D721Med (cell line): Measurements from ENCODE around the gene ME3.

Source experiments
- DNase-seq: peaks from one replicate; pipeline ENCODE4 v3.0.0; 2011; ENCODE audit warnings: low spot score; ENCODE audit not compliant: insufficient read length
- FAIRE-seq: peaks from 2 replicates; lab custom pipeline; 2011; peaks lifted over from hg19 to GRCh38; lab: Jason Lieb, UNC
- CTCF ChIP-seq: IDR thresholded peaks from 2 replicates; pipeline ENCODE4 v1.5.1; 2012; ENCODE audit warnings: mild to moderate bottlenecking, control low read depth; ENCODE audit not compliant: insufficient read depth; ENCODE audit errors: missing control alignments

Gene ME3

DNA sequence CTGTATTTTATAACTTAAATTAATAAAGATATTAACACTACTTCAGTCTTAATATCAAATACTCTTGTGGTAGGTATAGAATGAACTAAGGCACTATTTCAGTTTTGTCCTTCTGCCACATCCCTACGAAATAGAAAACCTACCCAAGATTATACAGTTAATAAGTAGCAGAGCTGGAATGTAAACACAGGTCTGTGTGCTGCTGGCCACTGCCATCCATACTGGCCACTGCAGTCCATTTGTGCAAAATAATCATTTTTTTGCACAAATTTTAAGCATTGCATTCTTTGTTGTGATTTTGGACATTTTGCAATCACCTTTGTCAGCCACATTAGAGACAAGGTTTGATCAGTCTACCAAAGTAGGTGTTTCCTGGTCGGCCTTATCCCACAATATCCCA lies 91.9 kb downstream of the ME3 start:
- FAIRE-seq (no peak), DNase-seq (no peak)
- TF ChIP-seq CTCF: no peak

DNA sequence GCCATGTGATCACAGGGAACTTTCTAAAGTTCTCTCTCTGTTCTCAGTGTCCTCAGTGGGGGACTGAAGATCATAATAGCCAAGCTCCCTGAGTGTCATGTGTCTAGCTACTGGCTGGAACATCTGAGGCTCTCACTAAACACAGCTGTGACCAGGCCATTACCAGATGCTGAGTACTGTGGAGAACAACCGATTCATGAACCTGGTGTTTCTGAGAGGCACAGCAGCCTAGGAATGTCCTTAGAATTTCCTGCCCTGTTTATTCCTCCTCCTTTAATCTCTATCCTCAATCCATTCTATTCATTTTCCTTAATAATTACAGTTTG lies 93.0 kb downstream of the ME3 start:
- DNase-seq (no peak), FAIRE-seq (no peak)
- no peak for TF ChIP-seq CTCF

- no peak for DNase-seq
- no peak for TF ChIP-seq CTCF
- no peak for FAIRE-seq
Measured at GRCh38 chr11:86578727-86579405, 93.5 kb downstream of the ME3 start.

DNA sequence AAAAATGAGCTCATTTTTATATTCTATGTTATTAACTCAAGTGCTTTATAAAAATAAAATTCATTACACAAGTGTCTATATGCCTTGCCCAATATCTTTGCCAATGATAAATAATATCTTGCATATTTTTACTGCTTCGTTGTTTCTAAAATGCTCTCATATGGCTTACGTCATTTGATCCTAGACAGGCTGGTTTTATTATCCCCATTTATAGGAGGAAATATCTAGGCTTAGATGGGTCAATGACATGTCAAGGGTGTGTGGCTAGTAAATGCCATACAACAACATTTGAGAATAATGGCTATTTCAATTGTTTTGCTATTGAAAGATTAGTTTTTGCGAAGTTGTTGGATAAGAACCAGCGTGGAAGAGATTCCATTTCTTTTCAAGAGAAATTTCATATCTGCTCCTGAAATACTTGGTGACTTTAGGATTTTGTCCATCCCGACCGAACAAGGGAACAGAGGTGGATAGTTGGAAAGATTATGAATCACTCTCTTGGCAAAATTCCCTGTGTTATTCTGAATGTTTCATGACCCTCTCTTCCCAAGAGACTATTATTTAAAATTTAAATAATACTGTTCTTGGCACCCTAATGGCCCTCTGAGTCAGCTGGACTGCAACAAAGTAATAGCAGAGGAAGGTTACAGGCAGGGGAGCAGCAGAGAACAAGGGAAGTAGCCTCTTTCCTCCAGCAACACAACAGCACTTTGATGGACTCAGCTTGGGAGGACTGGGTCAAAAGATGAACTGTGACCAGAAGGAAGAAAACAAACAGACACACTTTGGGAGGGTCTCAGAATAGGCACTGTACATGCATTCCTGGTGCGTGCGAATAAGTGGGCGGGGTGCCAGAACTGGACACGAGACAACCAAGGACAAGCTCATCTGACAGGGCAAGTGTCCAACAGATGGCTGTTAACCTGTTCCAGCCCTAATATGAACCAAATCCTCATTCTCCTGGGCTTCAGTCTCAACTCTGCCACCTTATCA lies 94.5 kb downstream of the ME3 start:
- DNase-seq (no peak), FAIRE-seq (no peak)
- TF ChIP-seq CTCF: no peak

- FAIRE-seq (no peak), DNase-seq (no peak)
- no peak for TF ChIP-seq CTCF
Measured at GRCh38 chr11:86576946-86577624, 95.3 kb downstream of the ME3 start.

GRCh38 chr11:86575927-86576326 lies 96.5 kb downstream of the ME3 start:
- DNase-seq: no peak
- no peak for FAIRE-seq
- no peak for TF ChIP-seq CTCF
